K562 (cell line): ENCODE measurements around the gene OSBPL10. TPM values are rescaled to one million over a fixed set of nuclear protein-coding genes. Genes with fewer than 3 reads are reported as not detected.

Source experiments
- ATAC-seq: fragments of 200-7000 bp; cut with Tn5 transposase; 3 replicates; pipeline ENCODE4 v1.9.1; 2020; ENCODE audit warnings: moderate library complexity
- BruUV-seq: library from RNA; stranded (reverse); fragments of 400-500 nt; replicated peaks from 2 replicates; lab custom pipeline; 2021; lab: Mats Ljungman, UMichigan
- CTCF ChIA-PET: fragments of 300-600 bp; formaldehyde crosslinking; extraction: SDS; loops from one replicate; lab custom pipeline; 2021; ENCODE audit warnings: low intra/inter-chr PET ratio; lab: Yijun Ruan, JAX
- POLR2A ChIA-PET: fragments of 300-600, 350-650 bp; sonication (Branson Sonifier 250); formaldehyde crosslinking; extraction: SDS; loops from one replicate; lab custom pipeline; 2021; ENCODE audit warnings: antibody characterized with exemption, inconsistent platforms; lab: Yijun Ruan, JAX
- DNase-seq, 4 experiments: peaks; one replicate each; pipeline versions ENCODE4 v3.0.0 to v3.0.0-alpha.2; 2011 to 2018; ENCODE audit warnings: low spot score in 3 of 4, mixed read lengths in 3 of 4; ENCODE audit errors: extremely low read depth in 1 of 4
- FAIRE-seq: peaks from 2 replicates; lab custom pipeline; 2011; peaks lifted over from hg19 to GRCh38; lab: Jason Lieb, UNC
- H2AFZ ChIP-seq: 2 replicates; pipeline ENCODE4 v1.6.0; 2011; ENCODE audit warnings: low read depth, low read length, control low read depth, inconsistent platforms
- H3K27ac ChIP-seq: fragments of 200-600 bp; 3 replicates; pipeline ENCODE4 v1.8.0; 2011; ENCODE audit warnings: low read depth, mild to moderate bottlenecking, control low read depth, inconsistent platforms, low read length, moderate library complexity, mixed read lengths; ENCODE audit errors: extremely low read depth
- H3K27me3 ChIP-seq, 2 experiments: fragments of 300-600 bp in 1 of 2; 2 replicates in 1 of 2; 3 replicates in 1 of 2; pipeline versions ENCODE4 v1.6.0 to v1.8.0; 2011; ENCODE audit warnings: inconsistent platforms in 2 of 2, low read length in 2 of 2, mild to moderate bottlenecking in 1 of 2, mixed read lengths in 1 of 2, moderate library complexity in 1 of 2; ENCODE audit not compliant: control insufficient read depth in 2 of 2, insufficient read depth in 2 of 2
- H3K36me3 ChIP-seq: fragments of 300-600 bp; 3 replicates; pipeline ENCODE4 v1.8.0; 2011; ENCODE audit warnings: mild to moderate bottlenecking, low read length, inconsistent platforms; ENCODE audit not compliant: control insufficient read depth, insufficient read depth
- H3K4me1 ChIP-seq, 2 experiments: fragments of 200-600 bp in 1 of 2; replicated peaks in 1 of 2; 2 replicates in 1 of 2; 3 replicates in 1 of 2; pipeline versions ENCODE4 v1.5.1 to v1.8.0; 2011; ENCODE audit warnings: inconsistent platforms in 2 of 2, low read length in 2 of 2, mild to moderate bottlenecking in 1 of 2, mixed read lengths in 1 of 2, moderate library complexity in 1 of 2; ENCODE audit not compliant: control insufficient read depth in 2 of 2, insufficient read depth in 2 of 2
- H3K4me2 ChIP-seq: 2 replicates; pipeline ENCODE4 v1.6.1; 2011; ENCODE audit warnings: low read length, control low read depth, inconsistent platforms, mixed read lengths; ENCODE audit not compliant: insufficient read depth
- H3K4me3 ChIP-seq: fragments of 200-600 bp; sonication (generic), shearing (Covaris generic); 2 replicates; pipeline ENCODE4 v1.5.1; 2016; ENCODE audit warnings: control low read depth, inconsistent platforms
- H3K79me2 ChIP-seq: fragments of 200-600 bp; 3 replicates; pipeline ENCODE4 v1.8.0; 2011; ENCODE audit warnings: low read length, inconsistent platforms; ENCODE audit not compliant: control insufficient read depth, insufficient read depth
- H3K9ac ChIP-seq, 2 experiments: 2 replicates each; pipeline versions ENCODE4 v1.6.0 to v1.6.1; 2011; ENCODE audit warnings: low read depth in 2 of 2, low read length in 2 of 2, control low read depth in 1 of 2, inconsistent platforms in 1 of 2, mild to moderate bottlenecking in 1 of 2, mixed read lengths in 1 of 2; ENCODE audit not compliant: insufficient read depth in 1 of 2
- H3K9me1 ChIP-seq: one replicate; pipeline ENCODE4 v1.6.0; 2011; ENCODE audit warnings: inconsistent platforms, mild to moderate bottlenecking, low read length, moderate library complexity; ENCODE audit not compliant: control insufficient read depth, insufficient read depth
- H3K9me3 ChIP-seq: replicated peaks from 2 replicates; pipeline ENCODE4 v1.5.1; 2011; ENCODE audit warnings: low read depth, low read length, inconsistent platforms; ENCODE audit not compliant: control insufficient read depth, insufficient read depth
- H4K20me1 ChIP-seq: replicated peaks from 2 replicates; pipeline ENCODE4 v1.6.1; 2011; ENCODE audit warnings: low read length, inconsistent platforms, mixed read lengths; ENCODE audit not compliant: control insufficient read depth, insufficient read depth
- E2F8 ChIP-seq: fragments of 450-650 bp; IDR thresholded peaks from 2 replicates; pipeline ENCODE4 v1.7.1; 2018; ENCODE audit warnings: mild to moderate bottlenecking, low read depth; ENCODE audit not compliant: partially characterized antibody
- MCM2 ChIP-seq: fragments of 450-650 bp; IDR thresholded peaks from 2 replicates; pipeline ENCODE4 v1.6.1; 2017; ENCODE audit warnings: low read depth, mild to moderate bottlenecking
- NFIC ChIP-seq: fragments of 450-650 bp; IDR thresholded peaks from 2 replicates; pipeline ENCODE4 v1.6.1; 2017; ENCODE audit warnings: mild to moderate bottlenecking, inconsistent platforms
- WGBS: fragments of 100-300 bp; shearing (Covaris generic); methylation state at CpG from one replicate; pipeline ENCODE4 v1.1.6; 2016; ENCODE audit warnings: low coverage, mixed read lengths; ENCODE audit not compliant: insufficient coverage; ENCODE audit errors: missing lambda C conversion rate; 5-methylcytosine and 5-hydroxymethylcytosine counted together
- in situ Hi-C: fragments of 300-500 bp; cut with MboI; formaldehyde crosslinking; loops from 4 replicates; pipeline ENCODE4 v1.15.0; 2018; ENCODE audit warnings: inconsistent platforms, mixed read lengths
- intact Hi-C: fragments of 100-400 bp; cut with micrococcal nuclease; formaldehyde crosslinking; loops from 2 replicates; pipeline ENCODE4 v1.14.2; 2022
- polyA plus RNA-seq, 8 experiments: library from polyadenylated mRNA; depleted of rRNA in 4 of 8; stranded (reverse) in 5 of 8; unstranded in 3 of 8; fragments of >200 nt; fragmentation: Nextera tagmentation in 2 of 8; fragmentation: Illumina TruSeq in 1 of 8; extraction: Ambion mirVana in 2 of 8; extraction: Trizol in 1 of 8; gene quantifications; 2 replicates each; pipeline versions ENCODE4 v1.2.1 to v1.2.3, GENCODE V29; 2011 to 2014; ENCODE audit warnings: inconsistent platforms in 1 of 8, missing spikeins in 1 of 8
- total RNA-seq, 7 experiments: library from RNA; depleted of rRNA in 6 of 7; stranded (reverse); fragments of >200 nt in 6 of 7; fragmentation: Illumina TruSeq in 2 of 7; extraction: Trizol in 2 of 7; gene quantifications; 2 replicates each; pipeline versions ENCODE4 v1.2.1 to v1.2.3, GENCODE V29; 2011 to 2021; ENCODE audit warnings: low replicate concordance in 1 of 7

Gene OSBPL10
- total and polyA plus RNA-seq, 9 of the 15 experiments (the other 6 are each of a cell fraction or from before 2014, with no cell fraction given): 0.03 to 0.19 (median 0.14) TPM; not detected in 2

GRCh38 chr3:31851278-31851677 lies 129.8 kb downstream of the OSBPL10 start:
- no peaks in the 10 kb centered on the region for H3K79me2 ChIP-seq
- POLR2A ChIA-PET: interaction anchor here (0.6 to 1.2 kb wide), 3 partner anchors 9 to 891 kb away, joined by 3 to 4 read pairs (median 3); no protein-coding TSS in a partner anchor
- intact Hi-C loops: no loop called here

GRCh38 chr3:31848911-31849310 lies 132.2 kb downstream of the OSBPL10 start:
- no peak; the same call in 1 of the 3 replicates for ATAC-seq
- no peak overlapping the region for H2AFZ ChIP-seq
- peaks cover 8 to 24% of the 10 kb centered on the region in 2 experiments; a peak in 4 of 5 replicates for H3K27me3 ChIP-seq
- no peak overlapping the region for H3K27ac ChIP-seq
- BruUV-seq: no TSS peak
- H3K9me3 ChIP-seq: no peaks in the 10 kb centered on the region
- ChIA-PET CTCF (no interaction called here), POLR2A (no interaction called here)
- no peak overlapping the region for H3K4me3 ChIP-seq
- in situ Hi-C loops (no loop called here), intact Hi-C loops (no loop called here)
- no peak for FAIRE-seq
- H4K20me1 ChIP-seq: no peaks in the 10 kb centered on the region
- no peak overlapping the region for H3K4me2 ChIP-seq
- H3K36me3 ChIP-seq: no peaks in the 10 kb centered on the region
- no peak overlapping the region for H3K9ac ChIP-seq
- TF ChIP-seq E2F8 (no peak), NFIC (0 out of 2 replicates have a peak, but pooled peaks have one; percentile 38)
- peak in 1 of 4 experiments; percentile 24 for DNase-seq
- H3K9me1 ChIP-seq: no peaks in the 10 kb centered on the region
- H3K79me2 ChIP-seq: no peaks in the 10 kb centered on the region
- no peaks in the 10 kb centered on the region; a peak in 1 of 5 replicates for H3K4me1 ChIP-seq

More at GRCh38 chr3:31851278-31851677, 129.8 kb downstream of the OSBPL10 start:
- no peak for ATAC-seq
- under 1% methylated on average over 10 of the region's 10 CpGs for WGBS
- H3K9me3 ChIP-seq: no peaks in the 10 kb centered on the region
- DNase-seq: no peak
- CTCF ChIA-PET: no interaction called here
- no peaks in the 10 kb centered on the region for H4K20me1 ChIP-seq
- no peak overlapping the region for H3K27ac ChIP-seq
- no peak overlapping the region for H3K4me2 ChIP-seq
- no peak for TF ChIP-seq MCM2
- TF ChIP-seq, all 486 proteins: peak for 0
- in situ Hi-C loops: no loop called here
- FAIRE-seq: no peak
- Histone ChIP-seq H3K36me3 (no peaks in the 10 kb centered on the region), H2AFZ (no peak overlapping the region), H3K4me3 (no peak overlapping the region), H3K9ac (no peak overlapping the region), H3K9me1 (no peaks in the 10 kb centered on the region), H3K4me1 (no peaks in the 10 kb centered on the region; a peak in 1 of 5 replicates), H3K27me3 (peaks cover 8 to 24% of the 10 kb centered on the region in 2 experiments; a peak in 4 of 5 replicates)
- BruUV-seq: no TSS peak
